Peyer's patch (tissue), 4 donors: Measurements from ENCODE around the gene ITGA3.

Experiments used
- CTCF ChIP-seq, 6 experiments: fragments of 450-650 bp in 4 of 6; fragments of 200-600 bp in 2 of 6; sonication (generic) in 1 of 6; IDR thresholded peaks; one replicate each; pipeline ENCODE4 v1.5.1; 2017 to 2019; ENCODE audit warnings: antibody characterized with exemption in 6 of 6, mild to moderate bottlenecking in 3 of 6, moderate library complexity in 1 of 6
- POLR2A ChIP-seq, 2 donors: fragments of 450-650 bp; IDR thresholded peaks; one replicate each; pipeline ENCODE4 v1.5.1; 2017; ENCODE audit warnings: antibody characterized with exemption in 2 of 2, mild to moderate bottlenecking in 2 of 2, moderate library complexity in 2 of 2

DNA sequence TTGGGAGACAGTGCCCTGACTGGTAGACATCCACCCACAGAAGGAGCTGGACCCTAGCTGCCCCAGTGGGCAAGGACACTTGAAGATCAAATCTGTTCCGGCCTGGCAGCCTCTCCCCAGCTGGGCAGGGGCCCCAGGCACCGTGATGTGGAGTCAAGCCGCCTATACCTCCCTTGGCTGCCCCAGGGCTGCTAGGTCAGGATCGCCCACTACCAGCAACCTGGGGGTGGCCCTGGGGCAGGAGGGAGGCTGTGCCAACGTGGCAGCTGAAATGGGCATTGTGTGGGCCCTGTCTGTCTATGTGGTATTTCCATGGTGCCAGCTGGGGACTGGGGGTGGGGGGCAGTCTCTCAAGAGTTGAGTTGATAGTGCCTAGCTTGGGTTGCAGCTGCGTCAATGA is 40.2 kb downstream of the ITGA3 start:
- TF ChIP-seq CTCF (IDR thresholded peaks at IDR 0.05) = no peak
- TF ChIP-seq POLR2A (IDR thresholded peaks at IDR 0.05) = no peak
